ENCODE measurements around the gene TEX261.
A peak's percentile ranks its signal among the peaks of the same experiment; 100 is the strongest.
"Not testable (repeated sequence)": the region's sequence is repeated elsewhere in the genome, so short reads cannot be mapped to it uniquely, and the experiment has no call there.

Gene TEX261

DNA sequence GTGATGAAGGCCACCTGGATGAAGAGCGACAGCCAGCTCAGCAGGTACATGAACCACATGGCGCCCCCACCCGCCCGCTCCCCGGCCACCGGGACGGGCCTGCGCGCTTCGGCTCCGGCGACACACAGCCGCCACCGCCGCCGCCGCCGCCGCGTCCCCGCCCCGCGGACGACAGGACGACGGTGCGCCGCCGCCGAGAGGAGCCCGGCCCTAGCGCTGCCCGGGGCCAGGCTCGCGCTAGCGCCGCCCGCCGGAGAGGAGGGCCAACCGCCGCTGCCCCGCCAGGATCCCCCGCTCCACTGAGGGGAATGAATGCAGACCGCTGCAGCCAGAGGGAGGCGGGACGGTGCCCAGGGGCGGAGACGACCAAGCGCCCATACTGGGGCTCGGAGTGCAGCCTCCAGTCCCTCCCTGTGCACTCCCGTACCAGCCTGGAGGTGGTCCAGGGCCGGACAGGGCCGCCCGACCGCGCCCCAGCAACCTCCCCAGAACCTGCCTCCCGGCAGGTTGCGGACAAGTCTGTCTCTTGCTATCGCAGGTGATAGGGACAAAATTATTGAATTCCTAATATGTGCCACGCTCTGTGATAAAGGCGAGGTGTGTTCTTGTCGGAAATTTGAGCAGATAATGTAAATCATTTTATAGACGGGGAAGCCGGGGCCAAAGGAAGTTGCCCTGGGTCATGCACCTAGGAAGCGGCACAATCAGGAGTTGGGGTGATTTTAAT is at the start of gene TEX261:
TEX261 (minus strand) TSS at position 175 of the 727 bp plus-strand sequence; CDS start at position 59, 116 bp downstream.
- peak; percentile 84 for DNase-seq

DNA sequence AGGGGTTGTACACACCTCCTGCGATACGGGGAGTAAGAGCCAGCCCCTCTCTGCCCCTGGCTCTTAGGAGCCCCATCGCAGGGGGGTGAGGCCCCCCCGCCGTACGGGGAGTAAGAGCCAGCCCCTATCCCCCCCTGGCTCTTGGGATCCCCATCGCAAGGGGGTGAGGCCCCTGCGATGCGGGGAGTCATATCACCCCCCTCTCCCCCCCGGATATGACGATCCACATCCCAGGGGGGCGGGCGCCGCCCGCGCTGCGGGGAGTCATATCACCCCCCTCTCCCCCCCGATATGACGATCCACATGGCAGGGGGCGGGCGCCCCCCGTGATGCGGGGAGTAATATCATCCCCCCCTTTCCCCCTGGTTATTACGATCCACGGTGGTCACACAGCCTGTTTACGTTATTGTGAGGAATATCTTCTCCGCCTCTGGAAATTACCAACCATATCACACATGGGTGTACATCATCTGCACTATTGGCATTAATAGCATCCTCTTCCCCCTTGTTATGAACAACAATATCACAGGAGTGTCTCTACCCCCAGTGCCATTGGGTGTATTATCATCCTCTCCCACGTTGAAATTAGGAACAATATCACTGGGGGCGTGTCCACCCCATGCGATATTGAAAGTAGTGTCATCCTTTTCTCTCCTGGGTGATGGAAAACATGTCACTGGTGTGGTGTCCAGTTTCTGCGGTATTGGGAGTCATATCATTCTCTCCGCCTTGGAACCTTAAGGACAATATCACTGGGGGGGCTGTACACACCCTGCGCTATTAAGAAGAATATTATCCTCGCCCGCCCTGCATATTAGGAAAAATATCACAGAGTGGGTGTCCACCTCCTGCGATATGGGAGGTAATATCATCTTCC is 49.1 kb upstream of the TEX261 start:
- DNase-seq: no peak

DNA sequence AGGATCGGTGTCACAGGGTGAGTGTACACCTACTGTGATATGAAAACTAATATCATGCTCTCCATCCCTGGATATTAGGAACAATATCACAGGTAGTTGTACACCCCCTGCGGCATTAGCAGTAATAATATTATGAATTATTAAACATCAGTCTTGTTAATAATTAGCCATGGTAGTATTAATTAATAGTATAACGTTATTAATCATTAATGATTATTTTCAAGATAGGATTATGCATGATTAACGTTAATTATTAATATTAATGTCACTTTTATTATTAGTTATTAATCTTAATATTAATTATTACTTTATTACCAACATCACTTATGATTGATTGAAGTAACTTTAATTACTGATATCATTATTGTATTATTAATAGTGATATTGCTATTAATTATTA is 47.6 kb upstream of the TEX261 start:
- DNase-seq: no peak

DNA sequence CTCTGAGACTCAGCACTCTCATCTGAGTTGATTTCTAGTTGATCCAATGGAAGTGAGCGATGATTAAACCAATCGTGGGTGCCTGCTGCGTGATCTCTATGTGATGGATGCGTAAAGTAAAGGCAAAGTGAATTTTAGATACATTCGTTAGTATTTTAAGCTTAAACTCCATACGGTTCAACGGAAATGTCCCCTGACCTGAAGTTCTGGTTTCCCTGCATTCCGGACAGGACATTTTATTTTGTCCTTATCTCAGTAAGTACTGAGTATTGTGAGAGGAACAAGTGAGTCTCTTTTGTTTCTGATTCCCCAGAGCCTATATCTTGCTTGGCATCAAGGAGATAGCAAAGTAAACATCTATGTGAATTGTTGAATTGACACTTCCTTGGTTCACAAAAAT is 41.6 kb upstream of the TEX261 start:
- not testable (repeated sequence) for DNase-seq

DNA sequence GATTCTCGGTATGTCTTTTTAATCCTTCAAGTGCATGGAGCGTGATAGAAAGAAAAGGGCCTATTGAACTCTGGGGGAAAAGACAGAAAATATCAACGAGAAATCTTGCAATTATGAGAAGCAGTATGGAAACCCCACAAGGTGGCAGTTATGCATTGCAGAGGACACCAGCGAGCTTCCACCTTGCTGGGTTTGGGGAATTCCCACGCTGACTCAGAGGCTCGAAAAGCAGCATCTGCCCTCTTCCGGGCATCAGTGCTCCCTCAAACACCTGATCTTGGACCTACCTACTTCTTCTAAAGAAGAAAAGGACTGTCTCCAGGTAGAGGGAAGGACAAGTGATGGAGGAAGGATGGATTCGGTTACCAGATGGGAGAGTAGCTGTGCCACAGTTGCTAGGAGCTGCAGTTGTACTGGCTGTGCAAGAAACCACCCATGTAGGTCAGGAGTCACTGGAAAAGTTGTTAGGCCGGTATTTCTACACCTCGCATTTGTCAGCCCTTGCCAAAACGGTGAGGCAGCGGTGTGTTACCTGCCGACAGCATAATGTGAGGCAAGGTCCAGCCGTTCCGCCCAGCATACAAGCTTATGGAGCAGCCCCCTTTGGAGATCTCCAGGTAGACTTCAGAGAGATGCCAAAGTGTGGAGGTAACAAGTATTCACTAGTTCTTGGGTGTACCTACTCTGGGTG is 29.0 kb upstream of the TEX261 start:
- not testable (repeated sequence) for DNase-seq

DNA sequence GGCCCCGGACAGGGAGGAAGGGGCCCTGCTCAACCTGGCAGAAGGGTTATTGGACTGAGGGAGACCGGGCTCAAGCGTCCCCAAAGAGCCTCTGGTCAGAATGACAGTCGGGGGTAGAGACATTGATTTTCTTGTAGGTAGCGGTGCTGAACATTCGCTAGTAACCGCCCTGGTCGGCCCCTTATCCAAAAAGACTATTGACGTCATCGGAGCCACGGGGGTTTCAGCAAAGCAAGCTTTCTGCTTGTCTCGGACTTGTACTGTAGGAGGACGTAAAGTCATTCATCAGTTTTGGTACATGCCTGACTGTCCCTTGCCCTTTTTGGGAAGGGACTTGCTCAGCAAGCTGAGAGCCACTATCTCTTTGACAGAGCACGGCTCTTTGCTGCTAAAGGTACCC is 26.7 kb upstream of the TEX261 start:
- DNase-seq: not testable (repeated sequence)

DNA sequence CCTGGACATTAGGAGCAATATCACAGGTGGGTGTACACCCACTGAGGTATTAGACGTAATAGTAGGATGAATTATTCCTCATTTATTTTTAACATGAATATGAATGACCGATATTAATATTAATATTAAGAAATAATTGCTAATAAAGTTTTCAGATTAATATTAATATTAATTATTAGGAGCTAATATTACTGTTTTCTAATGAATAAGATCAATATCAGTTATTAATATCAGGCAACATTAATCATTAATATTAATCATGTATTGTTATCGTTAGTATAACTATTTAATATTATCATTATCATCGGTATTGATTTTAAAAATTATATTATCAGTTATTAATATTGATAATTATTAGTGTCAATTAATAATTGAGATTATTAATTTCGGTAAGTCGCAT is 25.3 kb upstream of the TEX261 start:
- DNase-seq: not testable (repeated sequence)

DNA sequence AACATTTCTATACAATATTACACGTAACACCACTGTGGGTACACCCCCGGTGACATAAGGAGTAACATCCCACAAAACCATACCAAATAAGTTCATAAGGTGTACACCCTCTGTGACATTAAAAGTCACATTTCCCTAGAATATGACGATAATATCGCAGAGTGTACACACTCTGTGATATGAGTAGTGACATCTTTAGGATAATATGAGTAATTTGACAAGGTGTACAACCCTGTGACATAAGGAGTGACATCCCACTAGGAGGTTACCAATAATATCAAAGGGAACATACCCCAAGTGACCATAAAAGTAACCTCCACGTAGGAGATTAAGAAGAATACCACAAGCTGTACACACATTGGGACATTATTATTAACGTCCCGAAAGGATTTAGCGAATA is 24.0 kb upstream of the TEX261 start:
- DNase-seq: no peak

DNA sequence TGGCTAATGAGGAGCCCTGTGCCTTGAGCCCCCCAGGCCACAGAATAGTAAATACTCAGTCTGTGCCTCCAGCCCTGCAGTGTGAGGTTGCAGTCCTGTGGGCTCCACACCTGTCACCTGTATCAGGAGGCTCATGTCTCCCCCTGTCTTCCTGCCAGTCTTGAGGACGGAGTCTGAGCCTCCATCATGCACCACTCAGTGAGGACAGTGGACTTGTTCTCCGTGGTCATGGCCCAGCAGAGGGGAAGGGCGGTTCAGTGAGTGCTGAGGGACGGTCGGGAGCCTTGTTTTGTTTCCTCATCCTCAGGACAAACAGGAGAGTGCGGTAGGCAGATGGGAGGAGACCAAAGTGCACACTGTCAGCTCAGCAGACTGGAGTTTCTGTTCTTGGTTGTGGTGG is 17.1 kb upstream of the TEX261 start:
- not testable (repeated sequence) for DNase-seq

DNA sequence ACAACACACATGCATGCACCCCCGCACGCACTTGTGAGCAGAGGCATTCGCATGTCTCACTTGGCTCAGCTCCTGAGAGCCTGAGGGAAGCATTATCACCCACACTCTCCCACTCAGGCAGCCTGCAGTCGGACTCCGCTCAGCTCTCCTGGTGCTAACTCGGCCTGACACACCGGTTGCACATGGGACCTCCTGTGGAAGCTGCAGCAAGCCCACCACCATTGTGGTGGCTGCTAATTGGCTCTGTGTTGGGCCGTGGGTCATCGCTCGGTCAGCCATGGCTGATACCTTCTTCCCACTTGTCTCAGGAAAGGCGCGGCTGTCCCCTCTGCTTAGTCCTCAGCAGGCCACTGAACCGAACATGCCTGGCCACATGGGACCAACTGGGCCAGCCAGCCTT is 13.7 kb upstream of the TEX261 start:
- DNase-seq: no peak

DNA sequence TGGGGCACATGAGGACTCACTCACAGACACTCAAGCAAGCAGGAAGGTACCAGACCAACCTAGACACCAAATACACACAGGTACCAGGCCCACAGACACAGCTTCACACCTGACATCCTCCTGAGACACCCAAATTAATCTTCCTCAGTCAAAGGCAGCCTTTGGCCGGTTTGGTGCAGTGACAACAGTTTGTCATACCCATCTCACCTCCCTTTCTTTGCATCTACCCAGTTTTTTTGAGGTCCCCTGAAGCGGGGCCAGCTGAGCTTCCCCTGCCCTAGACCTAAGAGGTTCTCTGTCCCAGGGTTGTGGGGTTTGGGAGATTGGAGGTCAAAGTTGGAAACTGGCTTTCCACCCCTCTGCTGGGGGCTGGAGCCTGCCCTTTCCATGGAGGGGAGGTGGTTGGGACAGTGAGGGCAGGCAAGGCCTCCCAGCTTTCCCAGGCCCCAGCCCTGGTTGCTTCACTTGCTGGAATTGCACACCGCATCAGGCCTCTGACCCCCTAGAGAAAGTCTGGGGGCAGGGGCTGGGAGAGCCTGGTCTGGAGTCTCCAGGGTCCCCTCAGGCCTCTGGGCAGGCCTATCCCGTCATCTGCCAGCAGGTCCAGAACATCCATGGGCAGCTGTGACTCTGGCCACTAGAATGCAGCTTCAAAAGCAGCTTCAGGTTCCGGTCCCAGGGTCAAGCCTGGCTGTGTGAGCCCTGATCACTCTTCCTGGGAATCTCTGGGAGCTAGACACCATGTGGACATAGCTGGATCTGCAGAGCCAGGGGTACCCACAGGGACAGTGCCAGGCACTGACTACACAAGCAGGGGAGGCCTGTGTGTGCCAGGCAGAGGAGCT is 12.5 kb upstream of the TEX261 start:
- DNase-seq: no peak

DNA sequence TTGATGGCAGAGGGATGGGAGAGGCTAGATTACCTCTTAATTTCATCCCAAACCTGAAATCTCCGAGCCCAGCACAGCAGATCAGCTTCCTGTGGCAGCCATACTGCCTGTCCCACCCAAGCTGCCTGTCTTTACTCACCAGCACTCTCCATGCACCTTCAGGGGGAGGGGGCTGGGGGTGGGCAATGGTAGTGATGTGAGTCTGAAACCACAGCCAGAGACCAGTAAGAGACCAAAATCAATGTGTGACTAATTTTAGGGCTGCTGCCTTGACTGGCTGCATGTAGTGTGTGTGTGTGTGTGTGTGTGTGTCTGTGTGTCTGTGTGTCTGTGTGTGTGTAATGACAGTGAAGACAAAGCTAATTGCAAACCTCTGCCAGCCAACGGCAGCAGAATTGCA is 11.7 kb upstream of the TEX261 start:
- DNase-seq: no peak

DNA sequence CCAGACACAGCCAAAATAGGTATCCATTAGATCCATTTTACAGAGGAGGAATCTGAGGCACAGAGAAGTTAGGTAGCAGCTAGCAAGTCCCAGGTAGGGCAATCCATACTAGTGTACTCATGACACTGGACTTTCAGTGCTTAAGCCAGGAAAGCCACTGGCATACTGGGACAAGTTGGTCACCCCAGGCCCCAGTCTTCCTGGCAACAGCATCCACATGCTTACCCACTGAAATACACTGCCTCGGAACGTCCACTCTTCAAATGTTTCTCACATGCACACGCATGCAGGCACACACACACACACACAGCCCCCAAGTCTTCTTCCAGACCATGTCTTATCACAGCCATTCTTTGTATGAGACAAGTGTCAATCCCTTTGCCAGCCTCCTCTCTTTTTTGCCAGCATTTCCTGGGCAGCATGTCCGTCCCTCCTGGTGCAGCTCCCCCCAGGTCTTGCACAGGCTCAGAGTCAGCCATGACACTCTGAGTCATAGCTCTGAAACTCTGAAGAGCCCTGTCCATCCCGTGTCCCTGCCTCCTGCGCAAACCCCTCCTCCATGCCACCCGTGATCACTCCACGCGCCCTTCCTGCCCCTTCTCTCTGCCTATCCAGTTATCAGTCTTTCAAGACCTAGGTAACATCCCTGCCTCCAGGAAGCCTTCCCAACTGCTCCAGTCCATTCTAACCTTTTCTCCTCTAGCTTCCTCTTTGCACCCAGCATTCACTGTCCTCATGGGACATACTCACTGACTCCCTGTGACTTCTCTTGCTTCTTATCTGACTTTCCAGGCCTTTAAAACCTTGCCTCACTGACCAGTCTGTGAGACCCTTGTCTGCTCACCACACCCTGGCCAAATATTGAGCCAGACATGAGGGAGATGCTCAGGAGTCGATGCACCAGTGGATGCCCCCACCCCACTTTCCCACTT is 10.9 kb upstream of the TEX261 start:
- no peak for DNase-seq

DNA sequence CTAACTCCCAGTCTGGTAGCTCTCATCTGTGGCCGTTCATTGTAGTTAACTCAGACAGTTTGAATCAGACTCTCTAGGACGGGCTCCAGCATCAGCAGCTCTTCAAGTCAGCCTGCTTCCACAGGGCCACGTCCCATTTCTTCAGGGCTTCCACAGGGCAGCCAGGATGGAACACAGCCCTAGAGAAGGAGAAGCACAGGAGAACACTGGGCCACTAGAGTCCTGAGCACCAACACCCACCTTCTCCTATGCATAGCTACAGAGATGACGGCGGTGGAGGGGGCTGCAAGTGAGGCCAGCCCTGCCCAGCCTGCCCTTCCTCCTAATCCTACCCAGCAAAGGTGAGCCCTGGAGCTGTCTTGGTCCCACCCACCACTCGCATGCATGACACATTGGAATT is 10.2 kb upstream of the TEX261 start:
- DNase-seq: no peak

DNA sequence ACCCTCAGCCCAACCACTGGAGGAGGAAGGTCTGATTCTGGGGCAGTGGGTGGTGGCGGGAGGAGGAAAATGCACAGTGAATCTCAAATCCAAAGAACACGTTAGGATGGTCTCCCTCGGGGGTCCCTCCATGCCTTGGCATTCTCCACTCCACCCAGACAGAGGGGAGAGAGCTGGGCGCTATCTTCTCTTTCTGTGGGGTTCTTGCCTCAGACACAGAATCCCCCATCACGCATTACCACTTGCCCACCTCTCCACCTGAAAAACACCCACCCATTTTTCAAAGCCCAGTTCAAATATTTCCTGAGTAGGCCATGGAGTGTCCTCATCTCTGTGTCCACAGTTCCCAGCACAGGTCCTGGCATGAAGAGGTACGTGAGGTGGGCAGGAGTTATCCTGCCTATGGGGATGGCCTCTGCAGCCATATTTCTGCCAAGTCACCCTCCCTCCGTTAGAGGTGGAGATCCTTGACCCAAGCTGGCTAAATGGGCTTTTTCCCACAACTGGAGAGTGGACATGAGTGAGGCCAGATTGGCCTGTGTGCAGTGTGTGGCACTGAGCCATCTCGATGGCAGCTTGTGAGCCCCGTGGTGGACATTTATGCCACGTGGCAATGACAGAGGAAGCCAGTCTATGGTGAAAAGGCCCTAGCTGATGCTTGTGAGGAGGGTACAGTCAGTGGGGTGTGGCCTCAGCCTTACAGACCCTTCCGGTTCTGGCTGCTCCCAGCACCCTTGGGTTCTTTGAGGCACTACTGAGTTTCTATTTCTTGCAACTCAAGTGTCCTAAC is 9.5 kb upstream of the TEX261 start:
- no peak for DNase-seq

DNA sequence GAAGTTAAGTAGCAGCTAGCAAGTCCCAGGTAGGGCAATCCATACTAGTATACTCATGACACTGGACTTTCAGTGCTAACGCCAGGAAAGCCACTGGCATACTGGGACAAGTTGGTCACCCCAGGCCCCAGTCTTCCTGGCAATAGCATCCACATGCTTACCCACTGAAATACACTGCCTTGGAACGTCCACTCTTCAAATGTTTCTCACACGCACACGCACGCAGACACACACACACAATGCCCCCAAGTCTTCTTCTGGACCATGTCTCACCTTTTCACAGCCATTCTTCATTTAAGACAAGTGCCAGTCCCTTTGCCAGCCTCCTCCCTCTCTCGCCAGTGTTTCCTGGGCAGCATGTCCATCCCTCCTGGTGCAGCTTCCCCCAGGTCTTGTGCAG is 8.7 kb upstream of the TEX261 start:
- no peak for DNase-seq

DNA sequence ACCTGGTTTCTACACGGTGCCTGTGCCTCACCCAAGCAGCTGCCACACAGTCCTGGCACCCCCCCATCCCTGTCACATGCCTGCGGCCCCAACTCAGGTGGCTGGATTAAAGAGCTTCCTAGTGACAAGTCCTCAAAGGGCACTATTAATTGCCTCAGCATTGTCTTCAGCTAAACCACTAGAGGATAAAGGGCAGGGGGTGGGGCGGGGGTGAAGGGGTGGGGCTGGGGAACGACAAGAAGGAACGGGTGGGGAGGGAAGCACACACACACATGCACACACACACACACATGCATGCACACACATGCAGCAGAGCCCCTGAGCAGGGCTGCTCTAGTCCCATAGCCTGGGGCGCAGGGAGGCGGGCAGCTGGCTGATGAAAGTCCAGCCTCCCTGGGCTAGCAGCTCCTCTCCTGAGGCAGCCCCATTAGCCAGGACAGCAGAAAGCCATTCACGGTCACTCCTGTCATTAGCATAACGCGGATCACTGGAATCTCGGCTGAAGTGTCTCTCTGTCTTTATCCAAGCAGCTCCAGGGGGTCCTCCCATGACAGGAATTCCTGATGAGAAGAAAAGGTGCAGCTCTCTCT is 7.4 kb upstream of the TEX261 start:
- no peak for DNase-seq

DNA sequence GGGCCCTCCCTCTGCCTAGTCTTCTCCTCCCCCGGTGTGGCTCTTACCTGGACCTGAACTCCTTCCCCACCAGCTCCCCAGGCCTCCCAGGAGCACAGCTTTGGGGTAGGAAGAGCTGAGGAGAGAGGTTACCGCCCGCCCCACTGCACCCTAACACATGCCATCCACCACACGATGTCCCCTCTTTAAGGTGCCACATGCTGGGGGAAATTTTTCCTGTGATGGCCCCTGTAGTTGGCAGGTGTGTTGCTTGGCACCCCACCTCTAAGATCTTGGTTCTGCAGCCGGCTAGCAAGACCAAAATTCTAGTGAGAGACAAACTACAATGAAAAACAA is 6.9 kb upstream of the TEX261 start:
- no peak for DNase-seq

DNA sequence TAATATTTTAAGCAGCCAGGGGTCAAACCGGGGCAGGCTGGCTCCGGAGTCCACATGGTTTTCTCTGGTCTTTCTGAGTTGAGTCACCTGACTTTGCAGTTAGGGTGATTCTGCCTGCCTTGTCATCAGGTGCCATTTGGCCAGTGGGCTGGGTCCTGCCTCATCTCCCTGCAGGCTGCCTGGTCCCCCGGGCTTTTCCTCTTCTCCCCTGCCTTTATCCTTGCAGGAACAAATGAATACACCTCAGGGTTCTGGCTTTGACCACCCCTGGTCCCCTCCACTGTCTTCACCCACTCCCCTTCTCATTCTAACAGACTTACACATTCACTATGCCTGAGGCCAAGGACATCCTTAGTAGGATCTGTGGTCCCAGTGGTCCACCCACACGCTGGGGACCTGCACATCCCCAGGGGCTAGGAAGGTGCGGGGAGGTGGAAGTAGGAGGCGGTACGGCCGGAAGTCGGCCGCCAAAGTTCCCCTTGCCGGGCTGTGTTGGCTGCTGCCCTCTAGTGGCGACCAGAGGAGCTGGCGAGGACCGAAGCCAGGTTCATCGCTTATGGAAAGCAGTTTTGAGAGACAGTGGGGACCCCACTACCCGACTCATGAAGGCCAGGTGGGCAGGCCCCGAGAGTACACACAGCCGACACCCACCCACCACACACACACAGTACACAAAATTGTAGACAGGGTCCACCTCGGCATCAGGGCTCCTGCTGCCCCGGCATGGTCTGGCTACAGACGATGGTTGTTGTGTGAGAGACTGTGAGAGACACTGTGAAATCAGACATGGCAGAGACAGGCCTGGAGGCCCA is 6.3 kb upstream of the TEX261 start:
- DNase-seq: peak; percentile 32
